Keratinocyte (primary cell): Measurements from ENCODE around the gene SRSF1. TPM values are rescaled to one million over a fixed set of nuclear protein-coding genes. Genes with fewer than 3 reads are reported as not detected.

Experiments
- DNase-seq: peaks from one replicate; pipeline ENCODE4 v3.0.0-alpha.2; 2011; ENCODE audit warnings: low read depth, missing footprints, low spot score
- FAIRE-seq: peaks from 2 replicates; lab custom pipeline; 2011; peaks lifted over from hg19 to GRCh38; lab: Jason Lieb, UNC
- H2AFZ ChIP-seq: 2 replicates; pipeline ENCODE4 v1.6.0; 2012; ENCODE audit warnings: low read length, control low read depth, inconsistent platforms; ENCODE audit not compliant: control insufficient read depth
- H3K27ac ChIP-seq: 2 replicates; pipeline ENCODE4 v1.5.1; 2011; ENCODE audit warnings: low read length; ENCODE audit not compliant: control insufficient read depth, insufficient read depth
- H3K27me3 ChIP-seq: 3 replicates; pipeline ENCODE4 v1.6.0; 2011; ENCODE audit warnings: low read length; ENCODE audit not compliant: control insufficient read depth, insufficient read depth; ENCODE audit errors: extremely low read depth
- H3K36me3 ChIP-seq, 2 experiments: 2 replicates in 1 of 2; 3 replicates in 1 of 2; pipeline ENCODE4 v1.5.1; 2011; ENCODE audit warnings: low read length in 2 of 2, mild to moderate bottlenecking in 1 of 2; ENCODE audit not compliant: control insufficient read depth in 2 of 2, insufficient read depth in 2 of 2; ENCODE audit errors: extremely low read depth in 1 of 2
- H3K4me1 ChIP-seq: 3 replicates; pipeline ENCODE4 v1.5.1; 2011; ENCODE audit warnings: low read length; ENCODE audit not compliant: control insufficient read depth, insufficient read depth; ENCODE audit errors: extremely low read depth
- H3K4me2 ChIP-seq: 3 replicates; pipeline ENCODE4 v1.6.0; 2011; ENCODE audit warnings: low read depth, low read length; ENCODE audit not compliant: control insufficient read depth, insufficient read depth; ENCODE audit errors: extremely low read depth
- H3K4me3 ChIP-seq, 3 experiments: fragments of 200-600 bp in 1 of 3; sonication (generic) in 1 of 3; 2 replicates in 2 of 3; 3 replicates in 1 of 3; pipeline ENCODE4 v1.5.1; 2011 to 2016; ENCODE audit warnings: low read length in 3 of 3, mild to moderate bottlenecking in 3 of 3, control low read depth in 2 of 3, inconsistent platforms in 1 of 3, low read depth in 1 of 3, mixed read lengths in 1 of 3, mixed run types in 1 of 3, moderate library complexity in 1 of 3; ENCODE audit not compliant: control insufficient read depth in 2 of 3, insufficient read depth in 2 of 3; ENCODE audit errors: extremely low read depth in 1 of 3
- H3K79me2 ChIP-seq: 2 replicates; pipeline ENCODE4 v1.6.0; 2012; ENCODE audit warnings: low read length; ENCODE audit not compliant: control insufficient read depth, insufficient read depth
- H3K9ac ChIP-seq: 3 replicates; pipeline ENCODE4 v1.6.0; 2011; ENCODE audit warnings: low read length; ENCODE audit not compliant: control insufficient read depth, insufficient read depth; ENCODE audit errors: extremely low read depth
- H3K9me1 ChIP-seq: 3 replicates; pipeline ENCODE4 v1.6.0; 2011; ENCODE audit warnings: low read length; ENCODE audit not compliant: control insufficient read depth, insufficient read depth; ENCODE audit errors: extremely low read depth
- H3K9me3 ChIP-seq: 2 replicates; pipeline ENCODE4 v1.5.1; 2012; ENCODE audit warnings: low read depth, low read length; ENCODE audit not compliant: control insufficient read depth
- H4K20me1 ChIP-seq: 3 replicates; pipeline ENCODE4 v1.6.0; 2011; ENCODE audit warnings: low read length; ENCODE audit not compliant: control insufficient read depth, insufficient read depth; ENCODE audit errors: extremely low read depth
- EZH2 ChIP-seq: IDR thresholded peaks from one replicate; pipeline ENCODE4 v1.6.1; 2012; ENCODE audit warnings: inconsistent platforms, mild to moderate bottlenecking, low read length, moderate library complexity
- dilution Hi-C: fragments of 300-500 bp; cut with MboI; formaldehyde crosslinking; loops from one replicate; pipeline ENCODE4 v1.7.0; 2020; ENCODE audit warnings: low sequenced_read_pairs; ENCODE audit not compliant: extremely low pct_ligation_motif_present
- polyA plus RNA-seq, 5 experiments: library from polyadenylated mRNA; depleted of rRNA in 3 of 5; stranded (reverse) in 3 of 5; stranded (forward) in 1 of 5; unstranded in 1 of 5; fragments of >200 nt; gene quantifications; 1 replicate in 1 of 5; 2 replicates in 3 of 5; 3 replicates in 1 of 5; pipeline versions ENCODE4 v1.2.1 to v1.2.3, GENCODE V29; 2011 to 2012; ENCODE audit warnings: missing spikeins in 2 of 5, low read depth in 1 of 5, low replicate concordance in 1 of 5
- TF ChIP-seq, protein P1 (sequence below), 3 experiments: IDR thresholded peaks in 1 of 3; conservative IDR thresholded peaks in 1 of 3; optimal IDR thresholded peaks in 1 of 3; 2 replicates in 2 of 3; 3 replicates in 1 of 3; pipeline versions ENCODE3 to v1.5.1; 2011; ENCODE audit warnings: low read length in 3 of 3, mild to moderate bottlenecking in 3 of 3, moderate library complexity in 2 of 3, control low read depth in 1 of 3, inconsistent platforms in 1 of 3; ENCODE audit not compliant: insufficient read depth in 2 of 3; ENCODE audit errors: extremely low read depth in 1 of 3

SRSF1 gene
- polyA plus RNA-seq, 1 donor (not counting 4 experiments of a cell fraction or from before 2014, with no cell fraction given) = 272 TPM

DNA sequence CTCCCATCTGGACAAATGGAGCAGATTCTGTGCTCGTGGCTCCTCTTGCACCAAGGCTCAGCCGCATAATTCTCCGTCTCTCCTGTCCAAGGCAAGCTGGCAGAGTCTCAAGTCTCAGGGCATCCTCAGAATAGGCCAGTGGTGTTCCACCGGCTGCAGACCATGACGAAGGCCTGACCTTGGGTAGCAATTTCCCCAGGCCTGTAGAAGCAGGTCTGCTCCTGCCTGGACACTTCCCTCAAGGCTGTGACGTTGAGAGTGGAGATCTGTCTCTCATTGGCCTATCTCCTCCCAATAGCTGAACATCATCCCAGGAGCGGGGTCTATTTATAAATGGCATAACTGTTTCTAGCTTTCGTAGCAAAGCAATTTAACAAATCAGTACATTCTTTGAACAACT is 33.3 kb upstream of the SRSF1 start:
- no peak overlapping the region for H3K4me3 ChIP-seq
- H3K9me1 ChIP-seq = no peaks in the 10 kb centered on the region
- H3K27me3 ChIP-seq = no peaks in the 10 kb centered on the region
- no peaks in the 10 kb centered on the region for H3K79me2 ChIP-seq
- H3K27ac ChIP-seq = no peak overlapping the region
- no peak for TF ChIP-seq EZH2
- TF ChIP-seq, protein P1, sequence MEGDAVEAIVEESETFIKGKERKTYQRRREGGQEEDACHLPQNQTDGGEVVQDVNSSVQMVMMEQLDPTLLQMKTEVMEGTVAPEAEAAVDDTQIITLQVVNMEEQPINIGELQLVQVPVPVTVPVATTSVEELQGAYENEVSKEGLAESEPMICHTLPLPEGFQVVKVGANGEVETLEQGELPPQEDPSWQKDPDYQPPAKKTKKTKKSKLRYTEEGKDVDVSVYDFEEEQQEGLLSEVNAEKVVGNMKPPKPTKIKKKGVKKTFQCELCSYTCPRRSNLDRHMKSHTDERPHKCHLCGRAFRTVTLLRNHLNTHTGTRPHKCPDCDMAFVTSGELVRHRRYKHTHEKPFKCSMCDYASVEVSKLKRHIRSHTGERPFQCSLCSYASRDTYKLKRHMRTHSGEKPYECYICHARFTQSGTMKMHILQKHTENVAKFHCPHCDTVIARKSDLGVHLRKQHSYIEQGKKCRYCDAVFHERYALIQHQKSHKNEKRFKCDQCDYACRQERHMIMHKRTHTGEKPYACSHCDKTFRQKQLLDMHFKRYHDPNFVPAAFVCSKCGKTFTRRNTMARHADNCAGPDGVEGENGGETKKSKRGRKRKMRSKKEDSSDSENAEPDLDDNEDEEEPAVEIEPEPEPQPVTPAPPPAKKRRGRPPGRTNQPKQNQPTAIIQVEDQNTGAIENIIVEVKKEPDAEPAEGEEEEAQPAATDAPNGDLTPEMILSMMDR (optimal IDR thresholded peaks at IDR 0.05 in 1 of 3, IDR thresholded peaks at IDR 0.05 in 1 of 3, conservative IDR thresholded peaks at IDR 0.05 in 1 of 3; ENCODE audit: extremely low read depth in 1 of 3, insufficient read depth in 2 of 3, low read length in 3 of 3) = no peak
- DNase-seq (no peak), FAIRE-seq (no peak)
- H4K20me1 ChIP-seq = no peaks in the 10 kb centered on the region
- peaks cover 9% of the 10 kb centered on the region for H3K4me1 ChIP-seq
- no peak overlapping the region for H2AFZ ChIP-seq
- H3K36me3 ChIP-seq = no peaks in the 10 kb centered on the region
- H3K4me2 ChIP-seq = no peak overlapping the region
- no peaks in the 10 kb centered on the region for H3K9me3 ChIP-seq
- dilution Hi-C loops = no loop called here
- no peak overlapping the region for H3K9ac ChIP-seq

DNA sequence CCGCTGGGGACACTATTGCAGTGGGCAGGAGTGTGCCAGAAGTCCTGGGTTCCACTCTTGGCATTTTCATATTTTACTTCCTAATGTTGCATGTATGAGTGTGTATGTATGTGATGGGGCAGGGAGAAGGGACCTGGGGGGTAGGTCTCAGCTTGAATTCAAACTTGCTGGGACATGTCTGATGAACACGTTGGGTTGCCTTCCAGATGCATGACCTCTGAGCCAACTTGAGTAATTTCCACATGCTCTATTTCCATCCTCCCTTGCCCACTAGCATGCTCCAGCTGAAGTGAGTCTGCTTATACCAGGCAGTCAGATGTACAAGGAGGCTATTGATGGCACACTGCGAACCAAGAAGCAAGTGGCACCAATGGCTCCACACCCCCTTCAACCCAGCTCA is 32.9 kb upstream of the SRSF1 start:
- H3K79me2 ChIP-seq = no peaks in the 10 kb centered on the region
- H3K27ac ChIP-seq = no peak overlapping the region
- peak; percentile 70 for FAIRE-seq
- H3K9me3 ChIP-seq = no peaks in the 10 kb centered on the region
- H3K9me1 ChIP-seq = no peaks in the 10 kb centered on the region
- H3K27me3 ChIP-seq = no peaks in the 10 kb centered on the region
- TF ChIP-seq, protein P1 (optimal IDR thresholded peaks at IDR 0.05 in 1 of 3, IDR thresholded peaks at IDR 0.05 in 1 of 3, conservative IDR thresholded peaks at IDR 0.05 in 1 of 3; ENCODE audit: extremely low read depth in 1 of 3, insufficient read depth in 2 of 3, low read length in 3 of 3) = no peak
- TF ChIP-seq EZH2 = no peak
- no peaks in the 10 kb centered on the region for H4K20me1 ChIP-seq
- no peaks in the 10 kb centered on the region for H3K36me3 ChIP-seq
- H2AFZ ChIP-seq = no peak overlapping the region
- no peak overlapping the region for H3K9ac ChIP-seq
- DNase-seq = peak; percentile 59
- peaks cover 9% of the 10 kb centered on the region for H3K4me1 ChIP-seq
- no peak overlapping the region for H3K4me3 ChIP-seq
- dilution Hi-C loops = no loop called here
- no peak overlapping the region for H3K4me2 ChIP-seq
